Smooth muscle cell (in vitro differentiated cells): ENCODE results near the gene UBR4. TPM values are rescaled to one million over a fixed set of nuclear protein-coding genes. Genes with fewer than 3 reads are reported as not detected.

ENCODE experiments used
- DNase-seq: peaks from one replicate; lab custom pipeline; 2025; ENCODE audit not compliant: unreplicated experiment; lab: John Stamatoyannopoulos, UW
- H2AFZ ChIP-seq: fragments of 200-600 bp; sonication (generic); 2 replicates; pipeline ENCODE4 v1.6.0; 2016; ENCODE audit warnings: antibody characterized with exemption, low read depth, mild to moderate bottlenecking
- H3F3A ChIP-seq: fragments of 200-600 bp; sonication (generic); 2 replicates; pipeline ENCODE4 v1.6.0; 2017; ENCODE audit warnings: antibody characterized with exemption, low read depth
- H3K27ac ChIP-seq: fragments of 200-600 bp; sonication (generic); 2 replicates; pipeline ENCODE4 v1.5.1; 2016; ENCODE audit warnings: low read depth, mild to moderate bottlenecking
- H3K27me3 ChIP-seq: fragments of 200-600 bp; sonication (generic); 2 replicates; pipeline ENCODE4 v1.6.1; 2016; ENCODE audit warnings: low read depth, mild to moderate bottlenecking
- H3K36me3 ChIP-seq: fragments of 200-600 bp; sonication (generic); 2 replicates; pipeline ENCODE4 v1.5.1; 2016; ENCODE audit warnings: low read depth
- H3K4me1 ChIP-seq: fragments of 200-600 bp; sonication (generic); 2 replicates; pipeline ENCODE4 v1.5.1; 2016; ENCODE audit warnings: low read depth
- H3K4me2 ChIP-seq: fragments of 200-600 bp; sonication (generic); 2 replicates; pipeline ENCODE4 v1.6.0; 2016; ENCODE audit warnings: mild to moderate bottlenecking
- H3K4me3 ChIP-seq: fragments of 200-600 bp; sonication (generic); 2 replicates; pipeline ENCODE4 v1.5.1; 2016; ENCODE audit warnings: mild to moderate bottlenecking
- H3K79me2 ChIP-seq: fragments of 200-600 bp; sonication (generic); 2 replicates; pipeline ENCODE4 v1.6.0; 2016; ENCODE audit warnings: low read depth, mild to moderate bottlenecking
- H3K9ac ChIP-seq: fragments of 200-600 bp; sonication (generic); 2 replicates; pipeline ENCODE4 v1.6.0; 2016; ENCODE audit warnings: low read depth
- H3K9me3 ChIP-seq: fragments of 200-600 bp; sonication (generic); replicated peaks from 2 replicates; pipeline ENCODE4 v1.5.1; 2016; ENCODE audit warnings: low read depth
- H4K20me1 ChIP-seq: fragments of 200-600 bp; sonication (generic); 2 replicates; pipeline ENCODE4 v1.6.0; 2016; ENCODE audit warnings: low read depth
- WGBS: methylation state at CpG from one replicate; pipeline ENCODE4 v1.1.7; 2016; ENCODE audit warnings: low lambda C conversion rate; 5-methylcytosine and 5-hydroxymethylcytosine counted together
- polyA plus RNA-seq: library from polyadenylated mRNA; unstranded; fragments of >200 nt; fragmentation: Nextera tagmentation; extraction: Ambion mirVana; gene quantifications from 2 replicates; pipeline ENCODE4 v1.2.1, GENCODE V29; 2016
- total RNA-seq: library from RNA; depleted of rRNA; stranded (reverse); fragments of >200 nt; gene quantifications from 2 replicates; pipeline ENCODE4 v1.2.3, GENCODE V29; 2014
- TF ChIP-seq, protein P1 (sequence below): fragments of 200-600 bp; sonication (generic); IDR thresholded peaks from 2 replicates; pipeline ENCODE4 v1.5.1; 2017; ENCODE audit warnings: borderline replicate concordance, mild to moderate bottlenecking, antibody characterized with exemption; ENCODE audit not compliant: insufficient read depth, poor library complexity, severe bottlenecking

UBR4 gene
- total and polyA plus RNA-seq, 2 experiments from 2014 or later, result 62.7 to 142 TPM

- Histone ChIP-seq H3K9ac (no peak overlapping the region), H4K20me1 (no peaks in the 10 kb centered on the region), H3K27ac (no peak overlapping the region), H3K27me3 (no peaks in the 10 kb centered on the region), H3K4me2 (no peak overlapping the region), H3K79me2 (no peaks in the 10 kb centered on the region), H3F3A (no peaks in the 10 kb centered on the region), H3K4me3 (no peak overlapping the region), H3K4me1 (no peaks in the 10 kb centered on the region), H3K9me3 (no peaks in the 10 kb centered on the region), H2AFZ (no peak overlapping the region), H3K36me3 (peaks cover 25% of the 10 kb centered on the region)
- TF ChIP-seq, protein P1, sequence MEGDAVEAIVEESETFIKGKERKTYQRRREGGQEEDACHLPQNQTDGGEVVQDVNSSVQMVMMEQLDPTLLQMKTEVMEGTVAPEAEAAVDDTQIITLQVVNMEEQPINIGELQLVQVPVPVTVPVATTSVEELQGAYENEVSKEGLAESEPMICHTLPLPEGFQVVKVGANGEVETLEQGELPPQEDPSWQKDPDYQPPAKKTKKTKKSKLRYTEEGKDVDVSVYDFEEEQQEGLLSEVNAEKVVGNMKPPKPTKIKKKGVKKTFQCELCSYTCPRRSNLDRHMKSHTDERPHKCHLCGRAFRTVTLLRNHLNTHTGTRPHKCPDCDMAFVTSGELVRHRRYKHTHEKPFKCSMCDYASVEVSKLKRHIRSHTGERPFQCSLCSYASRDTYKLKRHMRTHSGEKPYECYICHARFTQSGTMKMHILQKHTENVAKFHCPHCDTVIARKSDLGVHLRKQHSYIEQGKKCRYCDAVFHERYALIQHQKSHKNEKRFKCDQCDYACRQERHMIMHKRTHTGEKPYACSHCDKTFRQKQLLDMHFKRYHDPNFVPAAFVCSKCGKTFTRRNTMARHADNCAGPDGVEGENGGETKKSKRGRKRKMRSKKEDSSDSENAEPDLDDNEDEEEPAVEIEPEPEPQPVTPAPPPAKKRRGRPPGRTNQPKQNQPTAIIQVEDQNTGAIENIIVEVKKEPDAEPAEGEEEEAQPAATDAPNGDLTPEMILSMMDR, result no peak
- no peak for DNase-seq
- 100% methylated on average over 3 of the region's 3 CpGs for WGBS
Measured at GRCh38 chr1:19229229-19229628, 19.2 kb upstream of the UBR4 start.

- no peaks in the 10 kb centered on the region for H3F3A ChIP-seq
- H3K4me3 ChIP-seq, result no peak overlapping the region
- H3K9ac ChIP-seq, result no peak overlapping the region
- H3K36me3 ChIP-seq, result peaks cover 3% of the 10 kb centered on the region
- H3K27me3 ChIP-seq, result no peaks in the 10 kb centered on the region
- H2AFZ ChIP-seq, result no peak overlapping the region
- H3K27ac ChIP-seq, result no peak overlapping the region
- TF ChIP-seq, protein P1, result no peak
- no peak overlapping the region for H3K4me2 ChIP-seq
- no peaks in the 10 kb centered on the region for H3K9me3 ChIP-seq
- no peak for DNase-seq
- H4K20me1 ChIP-seq, result peaks cover 16% of the 10 kb centered on the region
- 91% methylated on average over 15 of the region's 15 CpGs for WGBS
- H3K4me1 ChIP-seq, result no peaks in the 10 kb centered on the region
- H3K79me2 ChIP-seq, result no peaks in the 10 kb centered on the region
Measured at GRCh38 chr1:19222979-19223824, 13.1 kb upstream of the UBR4 start.

DNA sequence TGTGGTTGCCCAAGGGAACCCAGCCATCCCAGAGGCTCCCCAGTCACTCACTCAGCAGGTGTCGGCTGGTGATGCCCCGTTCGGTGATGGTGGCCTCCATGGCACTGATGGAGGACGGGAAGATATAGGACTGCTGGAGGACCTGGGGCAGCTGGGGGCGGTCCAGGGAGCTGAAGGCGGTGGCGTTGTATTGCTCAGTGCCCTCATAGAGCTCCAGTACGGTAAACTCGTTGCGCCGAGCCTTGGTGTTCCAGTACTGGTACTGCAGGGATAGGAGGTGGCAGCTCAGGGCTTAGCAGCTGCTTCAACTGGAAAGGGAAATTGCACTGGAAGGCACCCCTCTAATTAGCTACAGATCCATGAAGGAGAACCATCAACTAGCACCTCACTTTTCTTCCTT, 12.5 kb upstream of the UBR4 start:
- Histone ChIP-seq H4K20me1 (peaks cover 21% of the 10 kb centered on the region), H2AFZ (no peak overlapping the region), H3K4me3 (no peak overlapping the region), H3K4me1 (no peaks in the 10 kb centered on the region), H3K79me2 (no peaks in the 10 kb centered on the region), H3K27me3 (no peaks in the 10 kb centered on the region), H3K9ac (no peak overlapping the region), H3K9me3 (no peaks in the 10 kb centered on the region), H3K27ac (no peak overlapping the region), H3K36me3 (peaks cover 7% of the 10 kb centered on the region), H3K4me2 (no peak overlapping the region), H3F3A (no peaks in the 10 kb centered on the region)
- 99% methylated on average over 11 of the region's 11 CpGs for WGBS
- TF ChIP-seq, protein P1, result no peak
- no peak for DNase-seq

DNA sequence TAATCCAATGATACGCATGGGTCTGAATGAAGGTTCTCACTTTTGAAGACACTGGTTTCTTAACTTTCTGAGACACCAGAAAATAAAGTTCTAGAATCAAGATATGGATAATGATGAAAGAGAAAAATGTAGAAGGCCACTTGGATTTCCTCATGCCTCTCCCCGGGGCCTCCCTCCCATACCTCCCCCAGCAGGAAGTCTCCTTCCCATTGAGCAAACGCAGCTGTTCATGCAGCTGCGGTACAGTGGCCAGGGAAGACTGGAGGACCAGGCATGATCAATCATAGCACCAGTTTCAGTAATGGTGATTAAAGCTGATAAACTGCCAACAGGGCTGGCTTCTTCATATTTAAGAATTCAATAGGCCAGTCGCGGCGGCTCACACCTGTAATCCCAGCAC, 10.9 kb upstream of the UBR4 start:
- H3K9me3 ChIP-seq, result no peaks in the 10 kb centered on the region
- peaks cover 7% of the 10 kb centered on the region for H3K36me3 ChIP-seq
- no peaks in the 10 kb centered on the region for H3K4me1 ChIP-seq
- H3K27me3 ChIP-seq, result no peaks in the 10 kb centered on the region
- no peak overlapping the region for H3K4me2 ChIP-seq
- H2AFZ ChIP-seq, result no peak overlapping the region
- H3K4me3 ChIP-seq, result no peak overlapping the region
- H3K27ac ChIP-seq, result no peak overlapping the region
- 98% methylated on average over 7 of the region's 7 CpGs for WGBS
- H3F3A ChIP-seq, result no peaks in the 10 kb centered on the region
- H4K20me1 ChIP-seq, result peaks cover 34% of the 10 kb centered on the region
- TF ChIP-seq, protein P1, result no peak
- H3K79me2 ChIP-seq, result peaks cover 7% of the 10 kb centered on the region
- no peak overlapping the region for H3K9ac ChIP-seq
- DNase-seq, result no peak
